ENCODE results near the gene TRAK1.

The TRAK1 gene

GRCh38 chr3:42216302-42216701 lies 125.1 kb downstream of the TRAK1 start:
- no peak for DNase-seq

- no peak for DNase-seq
Observed at GRCh38 chr3:42216931-42217333, 125.8 kb downstream of the TRAK1 start.

GRCh38 chr3:42220436-42221121 lies 129.4 kb downstream of the TRAK1 start:
- no peak for DNase-seq

- DNase-seq = no peak
Observed at GRCh38 chr3:42222942-42223693, 132.0 kb downstream of the TRAK1 start.

GRCh38 chr3:42224178-42224577 lies 133.0 kb downstream of the TRAK1 start:
- no peak for DNase-seq

GRCh38 chr3:42224658-42225421 lies 133.7 kb downstream of the TRAK1 start:
- no peak for DNase-seq

GRCh38 chr3:42225486-42226363 lies 134.6 kb downstream of the TRAK1 start:
- no peak for DNase-seq

GRCh38 chr3:42226470-42227425 lies 135.6 kb downstream of the TRAK1 start:
- peak; percentile 94 for DNase-seq

GRCh38 chr3:42228796-42229195 lies 137.6 kb downstream of the TRAK1 start:
- DNase-seq = no peak

- no peak for DNase-seq
Observed at GRCh38 chr3:42229266-42229941, 138.2 kb downstream of the TRAK1 start.

- DNase-seq = peak; percentile 27
Observed at GRCh38 chr3:42229942-42230688, 139.0 kb downstream of the TRAK1 start.

GRCh38 chr3:42230860-42231259 lies 139.7 kb downstream of the TRAK1 start:
- DNase-seq = no peak

- no peak for DNase-seq
Observed at GRCh38 chr3:42235532-42235931, 144.4 kb downstream of the TRAK1 start.

GRCh38 chr3:42236611-42237010 lies 145.5 kb downstream of the TRAK1 start:
- no peak for DNase-seq

- DNase-seq = no peak
Observed at GRCh38 chr3:42246091-42246490, 154.9 kb downstream of the TRAK1 start.

- peak; percentile 66 for DNase-seq
Observed at GRCh38 chr3:42247576-42248027, 156.4 kb downstream of the TRAK1 start.

- DNase-seq = no peak
Observed at GRCh38 chr3:42250761-42251160, 159.6 kb downstream of the TRAK1 start.

- DNase-seq = no peak
Observed at GRCh38 chr3:42254566-42254965, 163.4 kb downstream of the TRAK1 start.

- DNase-seq = no peak
Observed at GRCh38 chr3:42256135-42256819, 165.1 kb downstream of the TRAK1 start.

Data from NCI-H2029 treated with DMSO at 0.1 percent for 48 hours (cell line).